RWPE2 (cell line): ENCODE data around the gene TMEM245.

Experiments used
- ATAC-seq: fragments of 200-7000 bp; cut with Tn5 transposase; 3 replicates; pipeline ENCODE4 v1.9.1; 2021; ENCODE audit warnings: low read depth
- DNase-seq: peaks from one replicate; pipeline ENCODE4 v3.0.0-alpha.2; 2020; ENCODE audit warnings: low spot score
- H3K27ac ChIP-seq: fragments of 450-650 bp; 2 replicates; pipeline ENCODE4 v1.5.1; 2017; ENCODE audit warnings: mild to moderate bottlenecking; ENCODE audit not compliant: poor library complexity, severe bottlenecking
- H3K27me3 ChIP-seq: fragments of 250-450 bp; sonication (Bioruptor Pico); 2 replicates; pipeline ENCODE4 v1.5.1; 2021; ENCODE audit warnings: mild to moderate bottlenecking, moderate library complexity; ENCODE audit not compliant: insufficient read depth, poor library complexity, severe bottlenecking
- H3K36me3 ChIP-seq: fragments of 250-450 bp; sonication (Bioruptor Pico); 2 replicates; pipeline ENCODE4 v1.5.1; 2020; ENCODE audit warnings: low read depth, mild to moderate bottlenecking, moderate library complexity
- H3K4me1 ChIP-seq: fragments of 250-450 bp; sonication (Bioruptor Pico); 2 replicates; pipeline ENCODE4 v1.5.1; 2021; ENCODE audit warnings: mild to moderate bottlenecking, moderate library complexity; ENCODE audit not compliant: insufficient read depth, poor library complexity, severe bottlenecking
- H3K4me3 ChIP-seq: fragments of 250-450 bp; sonication (Bioruptor Pico); 2 replicates; pipeline ENCODE4 v1.5.1; 2021; ENCODE audit warnings: mild to moderate bottlenecking, moderate library complexity; ENCODE audit not compliant: severe bottlenecking
- H3K9me3 ChIP-seq: fragments of 250-450 bp; sonication (Bioruptor Pico); 2 replicates; pipeline ENCODE4 v1.5.1; 2021; ENCODE audit warnings: mild to moderate bottlenecking, moderate library complexity; ENCODE audit not compliant: severe bottlenecking
- TF ChIP-seq, protein P1 (sequence below): fragments of 450-650 bp; IDR thresholded peaks from one replicate; pipeline ENCODE4 v1.5.1; 2017; ENCODE audit warnings: mild to moderate bottlenecking, moderate library complexity; ENCODE audit not compliant: poor library complexity, severe bottlenecking

Gene TMEM245

GRCh38 chr9:109040571-109040970 lies 79.2 kb downstream of the TMEM245 start:
- H3K36me3 ChIP-seq, result peaks cover 54% of the 10 kb centered on the region
- no peaks in the 10 kb centered on the region for H3K9me3 ChIP-seq
- no peak for DNase-seq
- no peak overlapping the region for H3K4me3 ChIP-seq
- no peaks in the 10 kb centered on the region for H3K27me3 ChIP-seq
- peaks cover 40% of the 10 kb centered on the region for H3K4me1 ChIP-seq
- no peak for ATAC-seq
- TF ChIP-seq, protein P1, sequence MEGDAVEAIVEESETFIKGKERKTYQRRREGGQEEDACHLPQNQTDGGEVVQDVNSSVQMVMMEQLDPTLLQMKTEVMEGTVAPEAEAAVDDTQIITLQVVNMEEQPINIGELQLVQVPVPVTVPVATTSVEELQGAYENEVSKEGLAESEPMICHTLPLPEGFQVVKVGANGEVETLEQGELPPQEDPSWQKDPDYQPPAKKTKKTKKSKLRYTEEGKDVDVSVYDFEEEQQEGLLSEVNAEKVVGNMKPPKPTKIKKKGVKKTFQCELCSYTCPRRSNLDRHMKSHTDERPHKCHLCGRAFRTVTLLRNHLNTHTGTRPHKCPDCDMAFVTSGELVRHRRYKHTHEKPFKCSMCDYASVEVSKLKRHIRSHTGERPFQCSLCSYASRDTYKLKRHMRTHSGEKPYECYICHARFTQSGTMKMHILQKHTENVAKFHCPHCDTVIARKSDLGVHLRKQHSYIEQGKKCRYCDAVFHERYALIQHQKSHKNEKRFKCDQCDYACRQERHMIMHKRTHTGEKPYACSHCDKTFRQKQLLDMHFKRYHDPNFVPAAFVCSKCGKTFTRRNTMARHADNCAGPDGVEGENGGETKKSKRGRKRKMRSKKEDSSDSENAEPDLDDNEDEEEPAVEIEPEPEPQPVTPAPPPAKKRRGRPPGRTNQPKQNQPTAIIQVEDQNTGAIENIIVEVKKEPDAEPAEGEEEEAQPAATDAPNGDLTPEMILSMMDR, result no peak
- H3K27ac ChIP-seq, result no peak overlapping the region

GRCh38 chr9:109039539-109039938 lies 80.2 kb downstream of the TMEM245 start:
- H3K27me3 ChIP-seq, result no peaks in the 10 kb centered on the region
- DNase-seq (no peak), ATAC-seq (no peak)
- no peaks in the 10 kb centered on the region for H3K9me3 ChIP-seq
- no peak overlapping the region for H3K4me3 ChIP-seq
- H3K36me3 ChIP-seq, result peaks cover 54% of the 10 kb centered on the region
- H3K4me1 ChIP-seq, result peaks cover 45% of the 10 kb centered on the region
- TF ChIP-seq, protein P1, result no peak
- H3K27ac ChIP-seq, result no peak overlapping the region

GRCh38 chr9:109037946-109038715 lies 81.6 kb downstream of the TMEM245 start:
- no peaks in the 10 kb centered on the region for H3K27me3 ChIP-seq
- no peak for DNase-seq
- peak overlapping the region; percentile 84 for H3K27ac ChIP-seq
- no peak overlapping the region for H3K4me3 ChIP-seq
- peak; percentile 73 for ATAC-seq
- no peaks in the 10 kb centered on the region for H3K9me3 ChIP-seq
- peaks cover 59% of the 10 kb centered on the region for H3K36me3 ChIP-seq
- H3K4me1 ChIP-seq, result peaks cover 45% of the 10 kb centered on the region
- TF ChIP-seq, protein P1, result no peak

- H3K27me3 ChIP-seq, result no peaks in the 10 kb centered on the region
- no peaks in the 10 kb centered on the region for H3K9me3 ChIP-seq
- DNase-seq (no peak), ATAC-seq (no peak)
- H3K4me3 ChIP-seq, result no peak overlapping the region
- peaks cover 45% of the 10 kb centered on the region for H3K4me1 ChIP-seq
- peaks cover 65% of the 10 kb centered on the region for H3K36me3 ChIP-seq
- TF ChIP-seq, protein P1, result no peak
- peak overlapping the region; percentile 84 for H3K27ac ChIP-seq
Measured at GRCh38 chr9:109036744-109037680, 82.7 kb downstream of the TMEM245 start.
